Measurements from ENCODE around the gene LEMD1. TPM values are rescaled to one million over a fixed set of nuclear protein-coding genes. Genes with fewer than 3 reads are reported as not detected.

LEMD1 gene
- total RNA-seq, 1 donor from 2014 or later: not detected

- Mint-ChIP-seq H3K9me3 (no peaks in the 10 kb centered on the region), H3K4me1 (ENCODE audit: low read depth) (peaks cover 8% of the 10 kb centered on the region), H3K27ac (no peak overlapping the region), H3K36me3 (ENCODE audit: low read depth) (no peaks in the 10 kb centered on the region), H3K4me3 (no peak overlapping the region), H3K27me3 (ENCODE audit: insufficient read depth) (peaks cover 38% of the 10 kb centered on the region)
- DNase-seq (ENCODE audit: low spot score): no peak
- intact Hi-C loops (cut with micrococcal nuclease): no loop called here
Observed at GRCh38 chr1:205348554-205349487, 73.0 kb downstream of the LEMD1 start.

GRCh38 chr1:205346956-205347574 lies 74.8 kb downstream of the LEMD1 start:
- Mint-ChIP-seq H3K9me3 (no peaks in the 10 kb centered on the region), H3K27me3 (ENCODE audit: insufficient read depth) (peaks cover 40% of the 10 kb centered on the region), H3K36me3 (ENCODE audit: low read depth) (no peaks in the 10 kb centered on the region), H3K4me3 (no peak overlapping the region), H3K27ac (no peak overlapping the region), H3K4me1 (ENCODE audit: low read depth) (peaks cover 14% of the 10 kb centered on the region)
- intact Hi-C loops (cut with micrococcal nuclease): no loop called here
- no peak for DNase-seq (ENCODE audit: low spot score)

GRCh38 chr1:205345761-205346160 lies 76.1 kb downstream of the LEMD1 start:
- Mint-ChIP-seq H3K9me3 (no peaks in the 10 kb centered on the region), H3K4me3 (no peak overlapping the region), H3K4me1 (ENCODE audit: low read depth) (peaks cover 14% of the 10 kb centered on the region), H3K27me3 (ENCODE audit: insufficient read depth) (peaks cover 47% of the 10 kb centered on the region), H3K27ac (no peak overlapping the region), H3K36me3 (ENCODE audit: low read depth) (no peaks in the 10 kb centered on the region)
- intact Hi-C loops (cut with micrococcal nuclease): no loop called here
- no peak for DNase-seq (ENCODE audit: low spot score)

GRCh38 chr1:205344066-205344928 lies 77.6 kb downstream of the LEMD1 start:
- Mint-ChIP-seq H3K27ac (no peak overlapping the region), H3K4me3 (peak overlapping the region; percentile 53), H3K9me3 (no peaks in the 10 kb centered on the region), H3K36me3 (ENCODE audit: low read depth) (no peaks in the 10 kb centered on the region), H3K27me3 (ENCODE audit: insufficient read depth) (peaks cover 48% of the 10 kb centered on the region), H3K4me1 (ENCODE audit: low read depth) (peaks cover 18% of the 10 kb centered on the region)
- intact Hi-C loops (cut with micrococcal nuclease): no loop called here
- DNase-seq (ENCODE audit: low spot score): peak; percentile 19

- no peak for DNase-seq (ENCODE audit: low spot score)
- H3K36me3 Mint-ChIP-seq (ENCODE audit: low read depth): no peaks in the 10 kb centered on the region
- H3K27ac Mint-ChIP-seq: no peak overlapping the region
- H3K27me3 Mint-ChIP-seq (ENCODE audit: insufficient read depth): peaks cover 50% of the 10 kb centered on the region
- H3K9me3 Mint-ChIP-seq: no peaks in the 10 kb centered on the region
- H3K4me3 Mint-ChIP-seq: no peak overlapping the region
- H3K4me1 Mint-ChIP-seq (ENCODE audit: low read depth): peaks cover 19% of the 10 kb centered on the region
- intact Hi-C loops (cut with micrococcal nuclease): no loop called here
Observed at GRCh38 chr1:205343431-205344065, 78.3 kb downstream of the LEMD1 start.

GRCh38 chr1:205342986-205343385 lies 78.9 kb downstream of the LEMD1 start:
- peaks cover 19% of the 10 kb centered on the region for H3K4me1 Mint-ChIP-seq (ENCODE audit: low read depth)
- no peak for DNase-seq (ENCODE audit: low spot score)
- no peak overlapping the region for H3K27ac Mint-ChIP-seq
- peak overlapping the region; percentile 61 for H3K4me3 Mint-ChIP-seq
- H3K9me3 Mint-ChIP-seq: no peaks in the 10 kb centered on the region
- intact Hi-C loops (cut with micrococcal nuclease): no loop called here
- peaks cover 55% of the 10 kb centered on the region for H3K27me3 Mint-ChIP-seq (ENCODE audit: insufficient read depth)
- H3K36me3 Mint-ChIP-seq (ENCODE audit: low read depth): no peaks in the 10 kb centered on the region

- Mint-ChIP-seq H3K9me3 (no peaks in the 10 kb centered on the region), H3K4me1 (ENCODE audit: low read depth) (peaks cover 19% of the 10 kb centered on the region), H3K4me3 (no peak overlapping the region), H3K27ac (no peak overlapping the region), H3K27me3 (ENCODE audit: insufficient read depth) (peaks cover 53% of the 10 kb centered on the region), H3K36me3 (ENCODE audit: low read depth) (no peaks in the 10 kb centered on the region)
- intact Hi-C loops (cut with micrococcal nuclease): no loop called here
- DNase-seq (ENCODE audit: low spot score): no peak
Observed at GRCh38 chr1:205340676-205341075, 81.2 kb downstream of the LEMD1 start.

GRCh38 chr1:205339717-205340116 lies 82.1 kb downstream of the LEMD1 start:
- H3K27ac Mint-ChIP-seq: no peak overlapping the region
- no peaks in the 10 kb centered on the region for H3K36me3 Mint-ChIP-seq (ENCODE audit: low read depth)
- DNase-seq (ENCODE audit: low spot score): no peak
- H3K4me1 Mint-ChIP-seq (ENCODE audit: low read depth): peaks cover 17% of the 10 kb centered on the region
- H3K4me3 Mint-ChIP-seq: no peak overlapping the region
- intact Hi-C loops (cut with micrococcal nuclease): loop anchor here (10.0 kb wide), 1 partner anchor 365 kb away; no protein-coding TSS in a partner anchor
- H3K9me3 Mint-ChIP-seq: no peaks in the 10 kb centered on the region
- H3K27me3 Mint-ChIP-seq (ENCODE audit: insufficient read depth): peaks cover 46% of the 10 kb centered on the region

GRCh38 chr1:205339197-205339702 lies 82.6 kb downstream of the LEMD1 start:
- Mint-ChIP-seq H3K9me3 (no peaks in the 10 kb centered on the region), H3K36me3 (ENCODE audit: low read depth) (no peaks in the 10 kb centered on the region), H3K4me3 (no peak overlapping the region), H3K4me1 (ENCODE audit: low read depth) (peaks cover 12% of the 10 kb centered on the region), H3K27me3 (ENCODE audit: insufficient read depth) (peaks cover 41% of the 10 kb centered on the region), H3K27ac (no peak overlapping the region)
- no peak for DNase-seq (ENCODE audit: low spot score)
- intact Hi-C loops (cut with micrococcal nuclease): loop anchor here (10.0 kb wide), 1 partner anchor 364 kb away; no protein-coding TSS in a partner anchor

GRCh38 chr1:205338011-205338410 lies 83.8 kb downstream of the LEMD1 start:
- Mint-ChIP-seq H3K36me3 (ENCODE audit: low read depth) (no peaks in the 10 kb centered on the region), H3K9me3 (no peaks in the 10 kb centered on the region), H3K4me3 (no peak overlapping the region), H3K4me1 (ENCODE audit: low read depth) (peaks cover 11% of the 10 kb centered on the region), H3K27me3 (ENCODE audit: insufficient read depth) (peaks cover 45% of the 10 kb centered on the region), H3K27ac (no peak overlapping the region)
- intact Hi-C loops (cut with micrococcal nuclease): loop anchor here (10.0 kb wide), 1 partner anchor 363 kb away; no protein-coding TSS in a partner anchor
- no peak for DNase-seq (ENCODE audit: low spot score)

- no peak overlapping the region for H3K4me3 Mint-ChIP-seq
- peaks cover 43% of the 10 kb centered on the region for H3K27me3 Mint-ChIP-seq (ENCODE audit: insufficient read depth)
- intact Hi-C loops (cut with micrococcal nuclease): loop anchor here (2.0 to 10.0 kb wide), 2 partner anchors 17 to 363 kb away; partner anchors contain the start of gene NUAK2
- H3K4me1 Mint-ChIP-seq (ENCODE audit: low read depth): peaks cover 6% of the 10 kb centered on the region
- H3K36me3 Mint-ChIP-seq (ENCODE audit: low read depth): no peaks in the 10 kb centered on the region
- no peaks in the 10 kb centered on the region for H3K9me3 Mint-ChIP-seq
- no peak for DNase-seq (ENCODE audit: low spot score)
- no peak overlapping the region for H3K27ac Mint-ChIP-seq
Observed at GRCh38 chr1:205337481-205337880, 84.4 kb downstream of the LEMD1 start.

- Mint-ChIP-seq H3K36me3 (ENCODE audit: low read depth) (no peaks in the 10 kb centered on the region), H3K27ac (no peak overlapping the region), H3K4me1 (ENCODE audit: low read depth) (peaks cover 5% of the 10 kb centered on the region), H3K4me3 (no peak overlapping the region), H3K27me3 (ENCODE audit: insufficient read depth) (peaks cover 39% of the 10 kb centered on the region), H3K9me3 (no peaks in the 10 kb centered on the region)
- DNase-seq (ENCODE audit: low spot score): peak; percentile 65
- intact Hi-C loops (cut with micrococcal nuclease): loop anchor here (1.0 to 10.0 kb wide), 5 partner anchors 15 to 361 kb away; partner anchors contain the start of gene NUAK2
Observed at GRCh38 chr1:205335692-205336091, 86.2 kb downstream of the LEMD1 start.

Data from activated T-helper 1 cell treated with anti-CD3 and anti-CD28 coated beads, Interleukin-12 subunit alpha, Interleukin-12 subunit beta, Interleukin-2, Interleukin-4 antibody, amounts not matched to agents 30 ng/mL and 10 ng/mL and 1 ng/mL, durations not matched to agents 14 hours and 24 hours and 36 hours (primary cell).